Motor neuron (in vitro differentiated cells): ENCODE measurements around the gene FAM120B. TPM values are rescaled to one million over a fixed set of nuclear protein-coding genes. Genes with fewer than 3 reads are reported as not detected.
"Not testable (repeated sequence)": the region's sequence is repeated elsewhere in the genome, so short reads cannot be mapped to it uniquely, and the experiment has no call there.

Source experiments
- ATAC-seq, 8 experiments: fragments of 200-7000 bp; cut with Tn5 transposase; replicated peaks in 6 of 8; 2 replicates each; pipeline ENCODE4 v1.8.0; 2021; ENCODE audit warnings: mild to moderate bottlenecking in 8 of 8, moderate library complexity in 8 of 8
- H3K27ac ChIP-seq, 2 donors: fragments of 250-450 bp; sonication (Bioruptor Pico); 2 replicates each; pipeline ENCODE4 v1.9.0; 2021; ENCODE audit warnings: antibody characterized with exemption in 2 of 2, mild to moderate bottlenecking in 2 of 2, moderate library complexity in 1 of 2
- H3K4me1 ChIP-seq, 2 donors: fragments of 250-450 bp; sonication (Bioruptor Pico); replicated peaks in 1 of 2; 2 replicates each; pipeline ENCODE4 v1.6.1; 2021; ENCODE audit warnings: antibody characterized with exemption in 2 of 2, mild to moderate bottlenecking in 2 of 2, moderate library complexity in 1 of 2
- H3K4me3 ChIP-seq, 5 donors: fragments of 250-450 bp; sonication (Bioruptor Pico); 2 replicates each; pipeline ENCODE4 v1.9.0; 2021; ENCODE audit warnings: antibody characterized with exemption in 5 of 5, mild to moderate bottlenecking in 5 of 5, moderate library complexity in 4 of 5
- WGBS, 10 experiments: fragments of 450-650 bp; shearing (Covaris generic); methylation state at CpG; one replicate each; pipeline ENCODE4 v1.0.0; 2022; 5-methylcytosine and 5-hydroxymethylcytosine counted together
- in situ Hi-C, 9 experiments: fragments of 400-800 bp; cut with MboI; loops; one replicate each; pipeline ENCODE4 v1.15.0; 2021; ENCODE audit warnings: low sequenced_read_pairs in 9 of 9, low pct_unique_long_range_greater_than_20kb in 2 of 9; ENCODE audit not compliant: unreplicated experiment in 9 of 9
- total RNA-seq, 8 experiments: library from RNA; unstranded; fragments of 300-600 nt; gene quantifications; 2 replicates each; pipeline versions ENCODE4 v1.2.3 to v1.2.4, GENCODE V29; 2022

FAM120B gene
- total RNA-seq, 8 experiments from 2014 or later = 15.9 to 35.4 (median 22.2) TPM

DNA sequence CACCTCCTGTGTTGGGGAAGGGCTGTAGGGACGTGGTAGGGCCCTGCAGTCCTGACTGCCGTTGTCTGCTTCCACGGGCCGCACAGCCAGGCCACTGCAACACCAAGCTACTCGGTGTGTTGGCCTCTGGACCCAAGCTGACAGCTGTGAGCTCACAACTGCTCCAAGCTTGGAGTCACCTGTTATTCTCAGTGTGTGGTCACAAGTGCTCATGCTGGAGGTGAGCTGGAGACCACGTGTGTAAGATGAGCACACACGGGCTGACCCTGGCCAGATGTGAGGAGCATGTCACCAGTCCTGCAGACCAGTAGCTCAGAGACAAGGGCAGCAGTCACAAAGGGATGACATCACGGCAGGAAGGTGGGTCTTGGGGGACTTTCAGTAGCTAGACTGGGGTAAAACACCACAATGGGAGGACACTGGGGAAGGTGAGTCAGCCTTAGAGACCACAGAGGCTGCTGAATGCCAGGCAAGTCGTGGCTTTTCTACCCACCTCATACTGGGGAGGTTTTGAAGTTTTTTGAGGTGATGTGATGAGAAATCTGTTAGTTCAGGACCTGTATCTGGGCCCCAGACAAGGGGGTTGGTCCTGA, 87.3 kb downstream of the FAM120B start:
- Histone ChIP-seq H3K4me3 (no peak overlapping the region), H3K4me1 (no peaks in the 10 kb centered on the region), H3K27ac (no peak overlapping the region)
- in situ Hi-C loops = no loop called here
- peak in 3 of 8 experiments; percentile 38 to 49 (median 43) for ATAC-seq
- 76 to 100% (median 98%) methylated on average over 2 to 5 of the region's 9 CpGs; no CpG with 5 or more reads in 3 of the 10 experiments for WGBS, 10 experiments

DNA sequence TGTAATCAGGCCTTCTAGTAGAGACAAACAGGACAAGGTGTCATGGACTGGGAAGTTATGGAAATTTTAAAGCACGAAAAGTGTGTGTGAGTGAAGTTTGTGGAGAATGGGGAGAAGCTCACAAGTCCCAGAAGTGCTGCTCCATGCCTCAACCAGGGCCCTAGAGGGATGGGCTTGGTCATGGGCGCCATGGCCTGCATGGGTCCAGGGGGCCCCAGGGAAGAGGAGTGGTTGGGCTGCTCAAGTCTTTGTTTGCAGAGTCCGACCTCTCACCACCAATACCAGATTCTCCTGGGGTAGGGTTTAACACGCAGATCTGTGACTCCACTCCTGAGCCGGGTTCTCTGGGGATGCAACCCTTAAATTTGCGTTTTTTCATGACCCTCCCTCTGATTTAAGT, 88.4 kb downstream of the FAM120B start:
- in situ Hi-C loops = no loop called here
- H3K4me3 ChIP-seq = no peak overlapping the region
- no peaks in the 10 kb centered on the region for H3K4me1 ChIP-seq
- 82 to 100% (median 100%) methylated on average over 1 to 6 of the region's 6 CpGs; no CpG with 5 or more reads in 3 of the 10 experiments for WGBS, 10 experiments
- no peak overlapping the region for H3K27ac ChIP-seq
- ATAC-seq = no peak

- peaks cover 10 to 14% of the 10 kb centered on the region in 2 donors for H3K4me1 ChIP-seq
- H3K4me3 ChIP-seq, H3K27ac ChIP-seq, in situ Hi-C loops, ATAC-seq: not testable (repeated sequence)
- 80 to 100% (median 100%) methylated on average over 1 of the region's 1 CpG; no CpG with 5 or more reads in 7 of the 10 experiments for WGBS, 10 experiments
Observed at GRCh38 chr6:170398743-170399369, 92.3 kb downstream of the FAM120B start.

DNA sequence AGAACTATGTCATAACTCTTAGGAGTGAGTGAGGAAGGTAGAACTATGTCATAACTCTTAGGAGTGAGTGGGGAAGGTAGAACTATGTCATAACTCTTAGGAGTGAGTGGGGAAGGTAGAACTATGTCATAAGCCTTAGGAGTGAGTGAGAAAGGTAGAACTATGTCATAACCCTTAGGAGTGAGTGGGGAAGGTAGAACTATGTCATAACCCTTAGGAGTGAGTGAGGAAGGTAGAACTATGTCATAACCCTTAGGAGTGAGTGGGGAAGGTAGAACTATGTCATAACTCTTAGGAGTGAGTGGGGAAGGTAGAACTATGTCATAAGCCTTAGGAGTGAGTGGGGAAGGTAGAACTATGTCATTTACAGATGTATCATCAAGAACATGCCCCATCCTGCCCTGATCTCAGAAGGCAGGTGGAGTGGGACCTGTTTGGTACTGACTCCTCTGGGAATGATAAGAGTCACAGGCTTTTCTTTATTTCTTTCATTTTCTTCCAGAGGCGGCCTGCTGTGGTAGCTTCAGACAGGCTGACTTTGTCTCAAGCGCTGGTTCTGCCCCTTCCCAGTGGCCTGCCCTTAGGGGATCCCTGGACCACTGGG, 93.5 kb downstream of the FAM120B start:
- peaks cover 12 to 18% of the 10 kb centered on the region in 2 donors for H3K4me1 ChIP-seq
- ATAC-seq, H3K4me3 ChIP-seq, H3K27ac ChIP-seq, in situ Hi-C loops: not testable (repeated sequence)
- 0 to 100% (median 30%) methylated on average over 1 of the region's 2 CpGs; no CpG with 5 or more reads in 6 of the 10 experiments for WGBS, 10 experiments

DNA sequence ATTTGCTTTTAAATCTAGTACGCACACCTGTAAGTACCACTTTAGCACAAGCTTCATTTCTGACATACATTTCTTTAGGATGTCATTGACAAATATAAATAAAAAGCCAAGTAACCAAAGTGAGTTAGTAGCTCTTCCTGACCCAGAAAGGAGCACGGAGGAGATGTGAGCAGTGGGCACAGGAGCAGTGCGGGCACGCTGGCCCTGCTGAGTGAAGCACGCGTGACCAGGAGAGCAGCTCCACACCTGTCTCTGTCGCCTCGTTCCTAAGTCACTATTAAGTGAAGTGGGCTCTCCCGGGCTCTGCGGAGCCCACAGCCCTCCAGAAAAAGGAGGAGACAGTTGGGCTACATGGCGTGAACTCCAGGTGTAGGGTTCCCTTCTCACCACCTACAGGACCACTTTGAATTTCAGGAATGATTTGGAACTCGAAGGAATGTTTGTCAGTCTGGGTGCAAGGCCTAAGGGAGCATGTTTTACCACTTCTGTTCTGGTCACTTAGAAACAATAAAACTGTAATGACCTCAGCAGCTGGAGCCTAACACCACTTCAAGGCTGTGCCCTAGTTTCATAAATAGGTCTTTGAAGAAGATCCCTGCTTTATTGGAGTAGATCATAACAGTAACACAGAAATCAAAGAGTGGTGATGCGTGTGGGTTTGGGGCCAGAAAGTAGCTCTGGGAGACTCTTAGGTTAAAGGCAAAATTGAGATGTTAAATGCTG, 95.9 kb downstream of the FAM120B start:
- no peak overlapping the region for H3K4me3 ChIP-seq
- H3K4me1 ChIP-seq = peaks cover 12 to 18% of the 10 kb centered on the region in 2 donors
- H3K27ac ChIP-seq = no peak overlapping the region
- WGBS, 10 experiments = 68 to 100% (median 77%) methylated on average over 1 to 10 of the region's 13 CpGs; no CpG with 5 or more reads in 4 of the 10 experiments
- in situ Hi-C loops = no loop called here
- peak in 2 of 8 experiments; percentile 13 to 18 for ATAC-seq

GRCh38 chr6:170403451-170403850, 96.9 kb downstream of the FAM120B start:
- Histone ChIP-seq H3K4me3 (no peak overlapping the region), H3K4me1 (peaks cover 12 to 18% of the 10 kb centered on the region in 2 donors), H3K27ac (peak overlapping the region in 1 of 2 donors; percentile 14)
- in situ Hi-C loops = no loop called here
- ATAC-seq = peak in 5 of 8 experiments; percentile 59 to 89 (median 73)
- WGBS, 10 experiments = 0 to 90% (median 12%) methylated on average over 1 to 3 of the region's 3 CpGs; no CpG with 5 or more reads in 4 of the 10 experiments

DNA sequence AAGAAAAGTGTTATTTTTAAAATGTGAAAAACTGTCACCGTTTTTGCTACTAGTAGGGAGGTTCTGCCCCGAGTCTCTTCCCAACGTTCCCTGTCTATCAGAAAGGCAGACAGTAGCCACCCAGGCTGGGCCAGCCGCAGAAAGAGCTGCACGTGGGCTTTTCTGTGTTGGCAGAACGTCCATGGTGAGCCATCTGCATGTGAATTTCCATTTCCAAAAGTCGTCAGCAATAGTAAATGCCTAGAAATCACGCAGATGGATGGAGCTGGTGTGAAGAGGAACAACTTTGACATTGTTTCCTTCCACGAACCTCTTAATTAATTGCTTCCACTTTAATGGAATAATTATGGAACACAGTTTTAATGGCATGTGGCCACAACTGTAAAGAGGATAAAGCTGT, 97.5 kb downstream of the FAM120B start:
- no peak overlapping the region for H3K4me3 ChIP-seq
- H3K4me1 ChIP-seq = peaks cover 12 to 18% of the 10 kb centered on the region in 2 donors
- H3K27ac ChIP-seq = peak overlapping the region in 1 of 2 donors; percentile 14
- 11 to 51% (median 32%) methylated on average over 1 to 9 of the region's 9 CpGs; no CpG with 5 or more reads in 2 of the 10 experiments for WGBS, 10 experiments
- ATAC-seq = peak in 3 of 8 experiments; percentile 15 to 53 (median 53)
- in situ Hi-C loops = no loop called here

DNA sequence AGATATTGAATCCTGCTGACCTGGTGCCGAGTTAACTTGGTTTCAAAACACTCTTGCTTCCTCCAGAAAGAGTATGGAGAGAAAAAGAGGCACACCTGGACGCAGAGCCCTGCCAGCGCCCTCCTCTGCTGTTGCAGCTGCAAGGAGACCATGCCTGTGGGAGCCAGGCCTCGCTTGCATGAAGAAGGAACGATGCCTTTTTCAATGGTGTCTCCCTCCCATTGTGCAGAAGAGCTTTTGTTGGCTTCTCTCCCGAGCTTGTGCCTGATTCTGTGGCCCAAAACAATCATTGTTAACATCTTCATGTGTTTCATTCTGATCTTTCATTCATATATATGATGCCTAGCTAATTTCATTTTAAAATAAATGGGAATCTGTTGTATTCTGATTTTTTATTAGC, 98.1 kb downstream of the FAM120B start:
- ATAC-seq = no peak
- H3K4me3 ChIP-seq = no peak overlapping the region
- 43 to 100% (median 81%) methylated on average over 2 to 6 of the region's 6 CpGs; no CpG with 5 or more reads in 1 of the 10 experiments for WGBS, 10 experiments
- no peak overlapping the region for H3K27ac ChIP-seq
- in situ Hi-C loops = no loop called here
- H3K4me1 ChIP-seq = peaks cover 12 to 18% of the 10 kb centered on the region in 2 donors

DNA sequence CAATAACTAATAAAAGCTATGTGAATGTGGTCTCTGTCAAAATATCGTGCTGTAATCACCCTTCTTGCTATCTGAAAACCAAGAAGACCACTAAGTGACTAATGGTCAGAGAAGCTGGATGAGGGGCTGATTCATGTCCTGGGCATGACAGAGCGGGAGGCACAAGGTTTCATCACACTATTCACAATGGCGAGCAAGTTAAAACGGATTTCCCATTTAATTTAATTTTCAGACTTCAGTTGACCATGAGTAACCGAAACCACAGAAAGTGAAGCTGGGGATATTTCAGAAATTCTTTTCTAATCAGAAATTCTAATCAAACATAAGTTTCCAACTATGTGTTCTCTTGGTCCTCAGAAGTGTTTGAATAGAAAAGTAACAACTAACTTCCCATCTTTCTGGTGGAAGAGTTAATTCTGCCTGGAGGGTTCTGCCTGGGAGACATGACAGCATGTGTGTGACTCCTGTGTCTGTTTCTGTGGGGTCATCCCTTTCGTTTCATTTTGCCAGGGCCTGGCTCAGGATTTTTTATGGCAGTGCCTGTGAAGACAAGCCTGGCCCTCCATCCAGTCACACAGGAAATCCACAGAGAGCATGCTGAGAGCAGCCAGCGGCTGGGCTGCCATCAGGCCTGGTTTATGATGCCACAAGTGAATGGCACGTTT, 98.9 kb downstream of the FAM120B start:
- peak in 1 of 8 experiments; percentile 27 for ATAC-seq
- Histone ChIP-seq H3K4me1 (peaks cover 12 to 18% of the 10 kb centered on the region in 2 donors), H3K4me3 (no peak overlapping the region), H3K27ac (no peak overlapping the region)
- 21 to 100% (median 87%) methylated on average over 1 to 8 of the region's 8 CpGs for WGBS, 10 experiments
- in situ Hi-C loops = no loop called here

DNA sequence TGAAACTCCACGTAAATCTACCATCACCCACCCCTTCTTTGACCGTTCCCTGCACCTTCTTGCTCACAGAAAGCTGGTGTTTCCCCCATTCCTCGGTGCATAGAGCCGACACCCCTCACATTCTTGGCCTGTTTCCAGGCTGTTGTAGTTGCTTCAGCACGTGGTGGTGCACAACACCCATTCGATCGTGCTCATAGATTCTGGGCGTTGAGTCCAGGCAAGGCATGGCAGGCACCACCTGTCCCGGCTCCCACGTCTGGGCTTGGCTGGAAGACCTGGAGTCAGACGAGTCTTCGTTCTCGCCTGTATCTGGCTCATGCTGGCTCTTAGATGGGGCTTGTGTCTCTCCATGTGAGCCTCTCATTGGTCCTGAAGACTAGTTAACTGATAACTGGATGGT, 100.6 kb downstream of the FAM120B start:
- Histone ChIP-seq H3K4me1 (peaks cover 12 to 18% of the 10 kb centered on the region in 2 donors), H3K4me3 (no peak overlapping the region), H3K27ac (no peak overlapping the region)
- 83 to 100% (median 95%) methylated on average over 1 to 3 of the region's 13 CpGs; no CpG with 5 or more reads in 6 of the 10 experiments for WGBS, 10 experiments
- in situ Hi-C loops = no loop called here
- peak in 2 of 8 experiments; percentile 23 to 43 for ATAC-seq

DNA sequence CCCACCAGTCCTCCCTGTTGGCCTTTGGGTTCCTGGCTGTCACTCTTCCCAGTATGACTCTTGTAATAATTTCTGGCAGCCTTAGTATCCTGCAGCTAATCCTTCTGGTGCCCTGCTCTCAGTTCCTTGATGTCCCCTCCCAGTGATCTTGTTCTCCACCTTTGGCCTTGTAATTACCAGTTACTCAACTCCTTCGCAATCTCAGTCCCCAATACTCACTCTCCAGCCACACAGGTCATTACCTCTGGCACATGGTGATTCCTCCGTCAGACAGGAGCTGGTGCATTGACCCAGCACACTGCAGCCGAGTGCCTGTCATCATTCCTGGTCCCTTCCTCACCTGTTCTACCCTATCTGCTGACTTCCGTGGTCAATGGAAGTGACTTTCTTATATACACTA, 101.4 kb downstream of the FAM120B start:
- WGBS, 10 experiments = 64 to 100% (median 95%) methylated on average over 2 to 4 of the region's 4 CpGs
- Histone ChIP-seq H3K4me1 (peaks cover 11 to 13% of the 10 kb centered on the region in 2 donors), H3K4me3 (no peak overlapping the region), H3K27ac (no peak overlapping the region)
- ATAC-seq = no peak
- in situ Hi-C loops = no loop called here

DNA sequence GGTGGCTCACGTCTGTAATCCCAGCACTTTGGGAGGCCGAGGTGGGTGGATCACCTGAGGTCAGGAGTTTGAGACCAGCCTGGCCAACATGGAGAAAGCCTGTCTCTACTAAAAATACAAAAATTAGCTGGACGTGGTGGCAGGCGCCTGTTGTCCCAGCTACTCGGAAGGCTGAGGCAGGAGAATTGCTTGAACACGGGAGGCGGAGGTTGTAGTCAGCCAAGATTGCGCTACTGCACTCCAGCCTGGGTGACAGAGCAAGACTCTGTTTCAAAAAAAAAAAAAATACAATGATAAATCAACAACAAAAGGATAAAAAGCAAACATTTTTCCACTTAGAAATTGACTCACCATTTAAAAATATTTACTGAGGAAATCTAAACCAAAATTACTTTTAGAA, 103.2 kb downstream of the FAM120B start:
- H3K4me3 ChIP-seq, in situ Hi-C loops, H3K4me1 ChIP-seq, ATAC-seq, H3K27ac ChIP-seq: not testable (repeated sequence)
- WGBS, 10 experiments = 68 to 100% (median 92%) methylated on average over 2 to 5 of the region's 8 CpGs; no CpG with 5 or more reads in 3 of the 10 experiments
